Spleen (tissue), 11 donors: ENCODE data around the gene SEC61A1. TPM values are rescaled to one million over a fixed set of nuclear protein-coding genes. Genes with fewer than 3 reads are reported as not detected.

Experiments
- DNase-seq: peaks from one replicate; pipeline ENCODE4 v3.0.0-alpha.2; 2020
- H3K27ac ChIP-seq, 8 donors: fragments of 200-600 bp; sonication (generic) in 7 of 8; 1 replicate in 4 of 8; 2 replicates in 4 of 8; pipeline versions ENCODE4 v1.5.0 to v1.8.0; 2016 to 2021; ENCODE audit warnings: inconsistent platforms in 4 of 8, mild to moderate bottlenecking in 4 of 8, moderate library complexity in 1 of 8
- H3K27me3 ChIP-seq, 7 donors: fragments of 200-600 bp; sonication (generic) in 6 of 7; replicated peaks in 1 of 7; 1 replicate in 4 of 7; 2 replicates in 3 of 7; pipeline versions ENCODE4 v1.5.0 to v1.8.0; 2016 to 2021; ENCODE audit warnings: inconsistent platforms in 3 of 7, mild to moderate bottlenecking in 1 of 7
- H3K36me3 ChIP-seq, 6 donors: fragments of 200-600 bp; sonication (generic) in 5 of 6; 1 replicate in 4 of 6; 2 replicates in 2 of 6; pipeline versions ENCODE4 v1.5.0 to v1.8.0; 2016 to 2021; ENCODE audit warnings: inconsistent platforms in 2 of 6
- H3K4me1 ChIP-seq, 6 donors: fragments of 200-600 bp; sonication (generic) in 5 of 6; 1 replicate in 3 of 6; 2 replicates in 3 of 6; pipeline versions ENCODE4 v1.5.0 to v1.8.0; 2016 to 2021; ENCODE audit warnings: inconsistent platforms in 3 of 6
- H3K4me3 ChIP-seq, 8 donors: fragments of 200-600 bp; sonication (generic) in 7 of 8; 1 replicate in 4 of 8; 2 replicates in 4 of 8; pipeline versions ENCODE4 v1.5.0 to v1.8.0; 2016 to 2021; ENCODE audit warnings: inconsistent platforms in 4 of 8, mild to moderate bottlenecking in 4 of 8, moderate library complexity in 2 of 8
- H3K9me3 ChIP-seq, 8 donors: fragments of 200-600 bp; sonication (generic) in 7 of 8; 1 replicate in 4 of 8; 2 replicates in 4 of 8; pipeline versions ENCODE4 v1.5.0 to v1.8.0; 2016 to 2021; ENCODE audit warnings: inconsistent platforms in 4 of 8
- CTCF ChIP-seq, 11 experiments: fragments of 200-600 bp in 7 of 11; fragments of 450-650 bp in 4 of 11; sonication (generic) in 4 of 11; IDR thresholded peaks in 8 of 11; conservative IDR thresholded peaks in 3 of 11; 1 replicate in 7 of 11; 2 replicates in 4 of 11; pipeline versions ENCODE4 v1.4.0 to v1.8.0; 2016 to 2021; ENCODE audit warnings: antibody characterized with exemption in 11 of 11, inconsistent platforms in 4 of 11, mild to moderate bottlenecking in 1 of 11
- POLR2A ChIP-seq, 3 donors: fragments of 450-650 bp; IDR thresholded peaks; one replicate each; pipeline ENCODE4 v1.5.1; 2017; ENCODE audit warnings: antibody characterized with exemption in 3 of 3, mild to moderate bottlenecking in 1 of 3
- POLR2AphosphoS5 ChIP-seq, 3 donors: sonication (generic); formaldehyde crosslinking; IDR thresholded peaks; one replicate each; pipeline ENCODE4 v1.5.1; 2017; ENCODE audit warnings: antibody characterized with exemption in 3 of 3
- WGBS, 5 donors: extraction: QIAGEN DNeasy Blood & Tissue Kit in 3 of 5; methylation state at CpG; one replicate each; pipeline versions ENCODE4 v1.1.5 to v1.1.7; 2013 to 2018; 5-methylcytosine and 5-hydroxymethylcytosine counted together
- intact Hi-C: fragments of 100-400 bp; cut with DNase I; formaldehyde crosslinking; loops from one replicate; pipeline ENCODE4 v1.15.0; 2023; ENCODE audit warnings: low total_unique reads
- polyA plus RNA-seq, 3 donors: library from polyadenylated mRNA; stranded (reverse); fragments of 200-250 nt; gene quantifications; one replicate each; pipeline ENCODE4 v1.2.1, GENCODE V29; 2013
- total RNA-seq, 7 donors: library from RNA; depleted of rRNA in 3 of 7; stranded (reverse); fragments of >200 nt in 3 of 7; fragmentation: NEBNext Ultra II Directional in 4 of 7; extraction: Animal tissue kit (Norgen Biotek cat#: 25700) in 4 of 7; gene quantifications; one replicate each; pipeline versions ENCODE4 v1.1.0 to v1.2.1, GENCODE V29; 2016 to 2021
- donor health status: healthy with polysubstance abuse.
- donor health status: DM: no; HTN: no; CAD: no; lungs with moderate emphysema.
- donor health status: DM: no; HTN: no; CAD: no.
- donor health status: Bipolar disorder and iron deficiency.
- donor health status: healthy.
- donor health status: DM: no; HTN: no; CAD: no.
- donor health status: DM: yes; HTN: yes; CAD: no.

SEC61A1 gene
- total and polyA plus RNA-seq, 10 donors = 49.0 to 136 (median 114) TPM

DNA sequence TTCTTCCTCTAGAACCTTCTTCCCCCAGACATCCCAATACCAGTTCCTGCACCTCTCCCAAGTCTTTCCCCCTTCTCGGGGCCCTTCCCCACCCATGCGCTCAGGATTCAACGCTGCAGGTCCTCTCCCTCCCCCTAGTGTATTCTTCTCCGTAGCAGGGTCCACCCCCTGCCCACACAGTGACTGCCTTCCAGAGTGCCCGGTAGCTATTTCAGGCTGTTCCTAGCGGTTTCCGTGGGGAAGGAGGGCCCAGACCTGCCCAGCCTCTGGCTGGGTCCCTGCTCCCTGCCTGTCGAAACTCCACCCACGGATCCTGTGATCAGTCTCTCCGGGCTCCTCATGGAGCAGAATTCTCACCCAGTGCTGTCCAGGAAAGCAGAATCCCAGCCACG is 45.2 kb upstream of the SEC61A1 start:
- Histone ChIP-seq H3K27ac (no peak overlapping the region), H3K4me1 (peaks cover 0 to 6% (median 0%) of the 10 kb centered on the region in 6 donors), H3K4me3 (no peak overlapping the region), H3K9me3 (no peaks in the 10 kb centered on the region), H3K36me3 (no peaks in the 10 kb centered on the region), H3K27me3 (peaks cover 0 to 60% (median 0%) of the 10 kb centered on the region in 7 donors)
- no peak for TF ChIP-seq CTCF (IDR thresholded peaks at IDR 0.05 in 8 of 11, conservative IDR thresholded peaks at IDR 0.05 in 3 of 11)
- TF ChIP-seq POLR2A (IDR thresholded peaks at IDR 0.05) = no peak
- no peak for TF ChIP-seq POLR2AphosphoS5 (IDR thresholded peaks at IDR 0.05)
- intact Hi-C loops = no loop called here
- WGBS, 5 donors = 44 to 71% (median 54%) methylated on average over 11 of the region's 11 CpGs
- no peak for DNase-seq

DNA sequence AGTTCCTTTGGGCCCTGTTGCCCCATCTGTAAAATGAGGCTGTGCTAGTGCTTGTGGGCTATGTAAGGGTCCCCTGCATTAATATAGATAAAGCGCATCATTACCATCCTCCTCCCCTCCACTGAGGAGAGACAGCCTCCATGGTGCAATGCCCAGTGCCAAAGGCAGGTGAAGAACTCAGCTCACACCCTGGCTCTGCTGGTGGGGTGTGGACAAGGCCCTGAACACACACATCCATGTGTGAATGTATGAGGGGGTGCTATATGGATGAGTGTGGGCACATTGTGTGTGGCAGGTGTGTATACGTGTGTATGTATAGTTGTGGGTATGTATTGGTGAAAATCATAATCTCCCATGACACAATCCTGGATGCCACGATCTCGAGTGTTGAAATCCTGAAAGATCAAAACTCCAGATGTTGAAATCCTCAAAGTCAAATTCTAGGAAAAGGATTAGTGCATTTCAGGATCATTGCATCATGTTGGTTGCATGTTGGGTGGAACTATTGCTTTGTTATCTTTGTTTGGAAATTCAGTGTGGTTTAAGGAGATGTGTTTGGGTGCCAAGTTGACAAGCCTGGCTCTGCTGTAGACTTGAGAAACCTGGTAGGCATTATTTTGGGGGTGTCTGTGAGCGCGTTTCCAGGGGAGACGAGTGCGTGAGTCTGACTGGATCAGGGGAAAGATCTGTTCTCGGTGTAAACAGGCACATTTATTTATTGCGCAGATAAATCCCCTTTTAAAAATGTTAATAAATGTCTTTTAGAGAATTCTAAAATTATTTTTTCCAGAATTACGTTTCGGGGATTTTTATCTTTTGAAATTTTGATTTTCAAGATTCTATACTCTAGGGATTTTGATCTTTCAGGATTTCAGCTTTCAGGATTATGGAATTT is 42.0 kb upstream of the SEC61A1 start:
- H3K36me3 ChIP-seq = no peaks in the 10 kb centered on the region
- 86 to 95% (median 92%) methylated on average over 12 of the region's 12 CpGs for WGBS, 5 donors
- no peaks in the 10 kb centered on the region for H3K9me3 ChIP-seq
- no peak for DNase-seq
- H3K27me3 ChIP-seq = peaks cover 0 to 48% (median 0%) of the 10 kb centered on the region in 7 donors
- TF ChIP-seq POLR2AphosphoS5 (IDR thresholded peaks at IDR 0.05) = no peak
- no peak for TF ChIP-seq POLR2A (IDR thresholded peaks at IDR 0.05)
- TF ChIP-seq CTCF (IDR thresholded peaks at IDR 0.05 in 8 of 11, conservative IDR thresholded peaks at IDR 0.05 in 3 of 11) = no peak
- intact Hi-C loops = no loop called here
- peaks cover 0 to 6% (median 0%) of the 10 kb centered on the region in 6 donors for H3K4me1 ChIP-seq
- no peak overlapping the region for H3K27ac ChIP-seq
- no peak overlapping the region for H3K4me3 ChIP-seq

GRCh38 chr3:128011140-128011539 is 41.1 kb upstream of the SEC61A1 start:
- no peak for TF ChIP-seq POLR2AphosphoS5 (IDR thresholded peaks at IDR 0.05)
- TF ChIP-seq POLR2A (IDR thresholded peaks at IDR 0.05) = no peak
- no peak for TF ChIP-seq CTCF (IDR thresholded peaks at IDR 0.05 in 8 of 11, conservative IDR thresholded peaks at IDR 0.05 in 3 of 11)
- intact Hi-C loops = no loop called here
- Histone ChIP-seq H3K4me1 (peaks cover 0 to 6% (median 0%) of the 10 kb centered on the region in 6 donors), H3K27ac (no peak overlapping the region), H3K9me3 (no peaks in the 10 kb centered on the region), H3K27me3 (peaks cover 0 to 39% (median 0%) of the 10 kb centered on the region in 7 donors), H3K4me3 (no peak overlapping the region), H3K36me3 (no peaks in the 10 kb centered on the region)
- DNase-seq = no peak
- WGBS, 5 donors = 14 to 19% (median 16%) methylated on average over 12 of the region's 12 CpGs

- intact Hi-C loops = no loop called here
- H3K36me3 ChIP-seq = no peaks in the 10 kb centered on the region
- no peak overlapping the region for H3K27ac ChIP-seq
- WGBS, 5 donors = 90 to 97% (median 93%) methylated on average over 14 of the region's 14 CpGs
- H3K4me1 ChIP-seq = peaks cover 0 to 6% (median 0%) of the 10 kb centered on the region in 6 donors
- H3K27me3 ChIP-seq = peaks cover 0 to 30% (median 0%) of the 10 kb centered on the region in 7 donors
- H3K9me3 ChIP-seq = no peaks in the 10 kb centered on the region
- DNase-seq = no peak
- no peak overlapping the region for H3K4me3 ChIP-seq
- TF ChIP-seq POLR2AphosphoS5 (IDR thresholded peaks at IDR 0.05) (no peak), CTCF (IDR thresholded peaks at IDR 0.05 in 8 of 11, conservative IDR thresholded peaks at IDR 0.05 in 3 of 11) (no peak), POLR2A (IDR thresholded peaks at IDR 0.05) (no peak)
These were observed 40.2 kb upstream of the SEC61A1 start for GRCh38 chr3:128012050-128012449.
